ENCODE data around the gene RAB4B.

GRCh38 chr19:40802300-40803169 is 24.5 kb downstream of the RAB4B start:
- no peak for TF ChIP-seq POLR2AphosphoS5 (IDR thresholded peaks at IDR 0.05; ENCODE audit: low read depth, low read length)
- TF ChIP-seq TAF1 (IDR thresholded peaks at IDR 0.05; ENCODE audit: borderline replicate concordance, insufficient read depth, low read length) = no peak
- TF ChIP-seq, protein P1, sequence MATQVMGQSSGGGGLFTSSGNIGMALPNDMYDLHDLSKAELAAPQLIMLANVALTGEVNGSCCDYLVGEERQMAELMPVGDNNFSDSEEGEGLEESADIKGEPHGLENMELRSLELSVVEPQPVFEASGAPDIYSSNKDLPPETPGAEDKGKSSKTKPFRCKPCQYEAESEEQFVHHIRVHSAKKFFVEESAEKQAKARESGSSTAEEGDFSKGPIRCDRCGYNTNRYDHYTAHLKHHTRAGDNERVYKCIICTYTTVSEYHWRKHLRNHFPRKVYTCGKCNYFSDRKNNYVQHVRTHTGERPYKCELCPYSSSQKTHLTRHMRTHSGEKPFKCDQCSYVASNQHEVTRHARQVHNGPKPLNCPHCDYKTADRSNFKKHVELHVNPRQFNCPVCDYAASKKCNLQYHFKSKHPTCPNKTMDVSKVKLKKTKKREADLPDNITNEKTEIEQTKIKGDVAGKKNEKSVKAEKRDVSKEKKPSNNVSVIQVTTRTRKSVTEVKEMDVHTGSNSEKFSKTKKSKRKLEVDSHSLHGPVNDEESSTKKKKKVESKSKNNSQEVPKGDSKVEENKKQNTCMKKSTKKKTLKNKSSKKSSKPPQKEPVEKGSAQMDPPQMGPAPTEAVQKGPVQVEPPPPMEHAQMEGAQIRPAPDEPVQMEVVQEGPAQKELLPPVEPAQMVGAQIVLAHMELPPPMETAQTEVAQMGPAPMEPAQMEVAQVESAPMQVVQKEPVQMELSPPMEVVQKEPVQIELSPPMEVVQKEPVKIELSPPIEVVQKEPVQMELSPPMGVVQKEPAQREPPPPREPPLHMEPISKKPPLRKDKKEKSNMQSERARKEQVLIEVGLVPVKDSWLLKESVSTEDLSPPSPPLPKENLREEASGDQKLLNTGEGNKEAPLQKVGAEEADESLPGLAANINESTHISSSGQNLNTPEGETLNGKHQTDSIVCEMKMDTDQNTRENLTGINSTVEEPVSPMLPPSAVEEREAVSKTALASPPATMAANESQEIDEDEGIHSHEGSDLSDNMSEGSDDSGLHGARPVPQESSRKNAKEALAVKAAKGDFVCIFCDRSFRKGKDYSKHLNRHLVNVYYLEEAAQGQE (IDR thresholded peaks at IDR 0.05; ENCODE audit: insufficient read depth in 1 of 2, low read depth in 2 of 2, low read length in 2 of 2) = no peak
- no peak for TF ChIP-seq SIN3A (IDR thresholded peaks at IDR 0.05; ENCODE audit: borderline replicate concordance, insufficient read depth, low read length)
- TF ChIP-seq FOXP2 (optimal IDR thresholded peaks at IDR 0.05; ENCODE audit: borderline replicate concordance, extremely low read depth, extremely low read length, insufficient read depth) = no peak
